Astrocyte (in vitro differentiated cells and primary cell): Measurements from ENCODE around the gene GSX2. TPM values are rescaled to one million over a fixed set of nuclear protein-coding genes. Genes with fewer than 3 reads are reported as not detected.
"Not testable (repeated sequence)": the region's sequence is repeated elsewhere in the genome, so short reads cannot be mapped to it uniquely, and the experiment has no call there.

ENCODE experiments used
- DNase-seq: peaks from one replicate; pipeline ENCODE4 v3.0.0-alpha.2; 2010; ENCODE audit warnings: low read depth
- FAIRE-seq: peaks from 2 replicates; lab custom pipeline; 2011; peaks lifted over from hg19 to GRCh38; lab: Jason Lieb, UNC
- H2AFZ ChIP-seq: 2 replicates; pipeline ENCODE4 v1.6.0; 2012; ENCODE audit warnings: low read depth, low read length, inconsistent platforms
- H3K27ac ChIP-seq: 2 replicates; pipeline ENCODE4 v1.5.1; 2011; ENCODE audit warnings: low read depth, low read length, inconsistent platforms
- H3K27me3 ChIP-seq: 2 replicates; pipeline ENCODE4 v1.6.0; 2011; ENCODE audit warnings: low read length, inconsistent platforms; ENCODE audit not compliant: insufficient read depth
- H3K36me3 ChIP-seq: 2 replicates; pipeline ENCODE4 v1.5.1; 2011; ENCODE audit warnings: low read length, inconsistent platforms; ENCODE audit not compliant: insufficient read depth
- H3K4me1 ChIP-seq: 2 replicates; pipeline ENCODE4 v1.5.1; 2011; ENCODE audit warnings: low read length, inconsistent platforms; ENCODE audit not compliant: insufficient read depth
- H3K4me2 ChIP-seq: 2 replicates; pipeline ENCODE4 v1.6.0; 2012; ENCODE audit warnings: low read length, inconsistent platforms
- H3K4me3 ChIP-seq: 2 replicates; pipeline ENCODE4 v1.5.1; 2011; ENCODE audit warnings: low read depth, mild to moderate bottlenecking, low read length, inconsistent platforms; ENCODE audit not compliant: insufficient read depth
- H3K79me2 ChIP-seq: 2 replicates; pipeline ENCODE4 v1.6.0; 2012; ENCODE audit warnings: mild to moderate bottlenecking, low read length, inconsistent platforms; ENCODE audit not compliant: insufficient read depth
- H3K9ac ChIP-seq: 2 replicates; pipeline ENCODE4 v1.6.0; 2012; ENCODE audit warnings: mild to moderate bottlenecking, low read length, inconsistent platforms
- H3K9me3 ChIP-seq: 2 replicates; pipeline ENCODE4 v1.5.1; 2012; ENCODE audit warnings: low read depth, mild to moderate bottlenecking, low read length, inconsistent platforms; ENCODE audit not compliant: insufficient read depth
- H4K20me1 ChIP-seq: 2 replicates; pipeline ENCODE4 v1.6.0; 2012; ENCODE audit warnings: low read length, inconsistent platforms; ENCODE audit not compliant: insufficient read depth
- H3K27ac Mint-ChIP-seq: one replicate; pipeline ENCODE4 v1.8.0; 2021; ENCODE audit warnings: mild to moderate bottlenecking, mixed read lengths; ENCODE audit not compliant: unreplicated experiment
- H3K27me3 Mint-ChIP-seq: one replicate; pipeline ENCODE4 v1.8.0; 2021; ENCODE audit warnings: low read depth, mixed read lengths; ENCODE audit not compliant: unreplicated experiment
- H3K36me3 Mint-ChIP-seq: one replicate; pipeline ENCODE4 v1.8.0; 2021; ENCODE audit warnings: low read depth, mixed read lengths; ENCODE audit not compliant: unreplicated experiment
- H3K4me1 Mint-ChIP-seq: one replicate; pipeline ENCODE4 v1.8.0; 2021; ENCODE audit warnings: low read depth, mixed read lengths; ENCODE audit not compliant: unreplicated experiment
- H3K4me3 Mint-ChIP-seq: one replicate; pipeline ENCODE4 v1.8.0; 2021; ENCODE audit warnings: mild to moderate bottlenecking, moderate library complexity, mixed read lengths; ENCODE audit not compliant: unreplicated experiment
- H3K9me3 Mint-ChIP-seq: one replicate; pipeline ENCODE4 v1.8.0; 2021; ENCODE audit warnings: mild to moderate bottlenecking, mixed read lengths; ENCODE audit not compliant: unreplicated experiment
- CTCF ChIP-seq: IDR thresholded peaks from 2 replicates; pipeline ENCODE4 v1.5.1; 2011; ENCODE audit warnings: low read depth, mild to moderate bottlenecking, inconsistent platforms, low read length, moderate library complexity; ENCODE audit not compliant: insufficient read depth
- EZH2 ChIP-seq: IDR thresholded peaks from 2 replicates; pipeline ENCODE4 v1.6.1; 2012; ENCODE audit warnings: mild to moderate bottlenecking, low read length, inconsistent platforms; ENCODE audit not compliant: insufficient read depth
- total RNA-seq: library from RNA; stranded (reverse); gene quantifications from 2 replicates; pipeline ENCODE4 v1.2.1, GENCODE V29; 2021

Gene GSX2
- total RNA-seq, 1 donor from 2014 or later, result 1.7 TPM

- DNase-seq (no peak), FAIRE-seq (no peak)
- Mint-ChIP-seq H3K4me1 (peaks cover 16% of the 10 kb centered on the region), H3K27me3 (no peaks in the 10 kb centered on the region), H3K4me3 (no peak overlapping the region), H3K36me3 (no peaks in the 10 kb centered on the region), H3K9me3 (no peaks in the 10 kb centered on the region), H3K27ac (peak overlapping the region; percentile 92)
- no peaks in the 10 kb centered on the region for H3K36me3 ChIP-seq
- H3K79me2 ChIP-seq, result no peaks in the 10 kb centered on the region
- H3K4me2 ChIP-seq, result peak overlapping the region; percentile 39
- H3K27ac ChIP-seq, result peak overlapping the region; percentile 19
- no peaks in the 10 kb centered on the region for H3K27me3 ChIP-seq
- no peak for TF ChIP-seq EZH2
- no peak for TF ChIP-seq CTCF
- no peak overlapping the region for H3K4me3 ChIP-seq
- no peak overlapping the region for H2AFZ ChIP-seq
- H3K9ac ChIP-seq, result no peak overlapping the region
- no peaks in the 10 kb centered on the region for H3K9me3 ChIP-seq
- no peaks in the 10 kb centered on the region for H3K4me1 ChIP-seq
- H4K20me1 ChIP-seq, result no peaks in the 10 kb centered on the region
Measured at GRCh38 chr4:54118850-54119589, 19.1 kb downstream of the GSX2 start.

DNA sequence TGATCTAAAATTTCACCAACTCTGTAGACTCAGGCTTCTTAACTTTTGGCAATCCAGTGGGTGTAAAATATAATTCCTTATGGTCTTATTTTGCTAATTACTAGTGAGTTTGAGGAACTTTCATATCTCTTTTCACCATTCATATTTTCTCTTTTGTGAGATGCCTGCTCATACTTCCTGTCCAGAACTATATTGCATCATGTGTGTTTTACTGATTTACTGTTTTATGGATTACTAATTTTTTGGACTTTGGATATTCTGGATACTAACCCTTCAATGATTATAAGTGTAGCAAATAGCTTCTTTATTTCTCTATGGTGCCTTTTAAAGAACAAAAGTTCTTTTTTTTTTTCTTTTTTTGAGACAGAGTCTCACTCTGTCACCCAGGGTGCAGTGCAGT is 20.6 kb downstream of the GSX2 start:
- no peaks in the 10 kb centered on the region for H3K27me3 ChIP-seq
- no peak overlapping the region for H2AFZ ChIP-seq
- Mint-ChIP-seq H3K36me3 (no peaks in the 10 kb centered on the region), H3K9me3 (no peaks in the 10 kb centered on the region), H3K27ac (peak overlapping the region; percentile 47), H3K4me3 (no peak overlapping the region), H3K27me3 (no peaks in the 10 kb centered on the region), H3K4me1 (peaks cover 16% of the 10 kb centered on the region)
- no peak overlapping the region for H3K4me2 ChIP-seq
- no peak overlapping the region for H3K27ac ChIP-seq
- TF ChIP-seq CTCF (no peak), EZH2 (no peak)
- H3K9me3 ChIP-seq, result no peaks in the 10 kb centered on the region
- DNase-seq, result no peak
- H4K20me1 ChIP-seq, result no peaks in the 10 kb centered on the region
- H3K9ac ChIP-seq, result no peak overlapping the region
- no peaks in the 10 kb centered on the region for H3K36me3 ChIP-seq
- H3K4me1 ChIP-seq, result no peaks in the 10 kb centered on the region
- no peak overlapping the region for H3K4me3 ChIP-seq
- no peaks in the 10 kb centered on the region for H3K79me2 ChIP-seq
- peak; percentile 5 for FAIRE-seq

GRCh38 chr4:54127660-54128059 is 27.7 kb downstream of the GSX2 start:
- H3K9me3 ChIP-seq, result no peaks in the 10 kb centered on the region
- no peak overlapping the region for H2AFZ ChIP-seq
- no peaks in the 10 kb centered on the region for H3K27me3 Mint-ChIP-seq
- H4K20me1 ChIP-seq, result no peaks in the 10 kb centered on the region
- H3K4me2 ChIP-seq, result no peak overlapping the region
- H3K4me1 Mint-ChIP-seq, result no peaks in the 10 kb centered on the region
- H3K27ac Mint-ChIP-seq, result no peak overlapping the region
- H3K4me3 Mint-ChIP-seq, result no peak overlapping the region
- H3K27ac ChIP-seq, result no peak overlapping the region
- TF ChIP-seq CTCF (no peak), EZH2 (no peak)
- FAIRE-seq, result no peak
- H3K36me3 ChIP-seq, result no peaks in the 10 kb centered on the region
- H3K4me1 ChIP-seq, result no peaks in the 10 kb centered on the region
- no peaks in the 10 kb centered on the region for H3K36me3 Mint-ChIP-seq
- H3K9me3 Mint-ChIP-seq, result peaks cover 3% of the 10 kb centered on the region
- H3K4me3 ChIP-seq, result no peak overlapping the region
- no peaks in the 10 kb centered on the region for H3K27me3 ChIP-seq
- H3K9ac ChIP-seq, result no peak overlapping the region
- DNase-seq, result no peak
- no peaks in the 10 kb centered on the region for H3K79me2 ChIP-seq

GRCh38 chr4:54128694-54129093 is 28.7 kb downstream of the GSX2 start:
- H3K4me3 Mint-ChIP-seq, H3K27ac ChIP-seq, DNase-seq, H3K27me3 ChIP-seq, H3K27me3 Mint-ChIP-seq, H3K79me2 ChIP-seq, H3K9me3 Mint-ChIP-seq, H3K9ac ChIP-seq, H3K4me3 ChIP-seq, H4K20me1 ChIP-seq, H3K4me1 ChIP-seq, H2AFZ ChIP-seq, FAIRE-seq, H3K36me3 Mint-ChIP-seq, H3K4me1 Mint-ChIP-seq, H3K4me2 ChIP-seq, H3K9me3 ChIP-seq, H3K36me3 ChIP-seq, H3K27ac Mint-ChIP-seq: not testable (repeated sequence)
